ENCODE data around the gene PHIP. TPM values are rescaled to one million over a fixed set of nuclear protein-coding genes. Genes with fewer than 3 reads are reported as not detected.

The PHIP gene
- total and polyA plus RNA-seq, 9 of the 15 experiments (the other 6 are each of a cell fraction or from before 2014, with no cell fraction given): 8.1 to 36.3 (median 16.5) TPM

DNA sequence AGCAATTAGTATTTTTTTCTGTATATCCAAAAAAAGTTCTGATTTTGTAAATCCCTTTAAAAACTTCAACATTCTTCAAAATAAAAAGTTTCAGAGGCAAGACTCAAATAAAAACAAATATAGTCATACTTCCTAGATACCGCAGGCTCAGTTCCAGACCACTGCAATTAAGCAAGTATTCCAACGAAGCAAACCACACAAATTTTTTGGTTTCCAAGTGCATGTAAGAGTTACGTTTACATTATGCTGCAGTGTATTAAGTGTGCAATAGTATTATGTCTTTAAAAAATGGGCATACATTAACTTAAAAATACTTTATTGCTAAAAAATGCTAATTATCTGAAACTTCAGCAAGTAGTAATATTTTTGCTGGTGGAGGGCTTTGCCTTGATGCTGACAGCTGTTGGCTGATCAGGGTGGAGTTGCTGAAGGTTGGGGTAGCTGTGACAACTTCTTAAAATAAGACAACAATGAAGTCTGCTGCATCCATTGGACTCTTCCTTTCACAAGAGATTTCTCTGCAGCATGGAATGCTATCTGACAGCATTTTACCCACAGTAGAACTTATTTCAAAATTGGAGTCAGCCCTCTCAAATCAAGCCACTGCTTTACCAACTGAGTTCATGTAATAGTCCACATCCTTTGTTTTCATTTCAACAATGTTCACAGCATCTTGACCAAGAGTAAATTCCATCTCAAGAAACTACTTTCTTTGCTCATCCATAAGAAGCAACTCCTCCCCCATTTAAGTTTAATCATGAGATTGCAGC, 46.0 kb downstream of the PHIP start (continued):
- TF ChIP-seq, protein P1, sequence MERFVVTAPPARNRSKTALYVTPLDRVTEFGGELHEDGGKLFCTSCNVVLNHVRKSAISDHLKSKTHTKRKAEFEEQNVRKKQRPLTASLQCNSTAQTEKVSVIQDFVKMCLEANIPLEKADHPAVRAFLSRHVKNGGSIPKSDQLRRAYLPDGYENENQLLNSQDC (CRISPR knock-in tag; IDR thresholded peaks at IDR 0.05): no peak
- TF ChIP-seq ZNF165 (CRISPR knock-in tag; IDR thresholded peaks at IDR 0.05; ENCODE audit: borderline replicate concordance) (no peak), ARID2 (IDR thresholded peaks at IDR 0.05) (no peak), ZNF232 (CRISPR knock-in tag; IDR thresholded peaks at IDR 0.05) (no peak), STAG1 (CRISPR knock-in tag; IDR thresholded peaks at IDR 0.05; ENCODE audit: borderline replicate concordance) (no peak), PCBP1 (IDR thresholded peaks at IDR 0.05; ENCODE audit: low read depth, low read length, poor library complexity, severe bottlenecking) (no peak), BHLHE40 (IDR thresholded peaks at IDR 0.05; ENCODE audit: low read length) (no peak)

DNA sequence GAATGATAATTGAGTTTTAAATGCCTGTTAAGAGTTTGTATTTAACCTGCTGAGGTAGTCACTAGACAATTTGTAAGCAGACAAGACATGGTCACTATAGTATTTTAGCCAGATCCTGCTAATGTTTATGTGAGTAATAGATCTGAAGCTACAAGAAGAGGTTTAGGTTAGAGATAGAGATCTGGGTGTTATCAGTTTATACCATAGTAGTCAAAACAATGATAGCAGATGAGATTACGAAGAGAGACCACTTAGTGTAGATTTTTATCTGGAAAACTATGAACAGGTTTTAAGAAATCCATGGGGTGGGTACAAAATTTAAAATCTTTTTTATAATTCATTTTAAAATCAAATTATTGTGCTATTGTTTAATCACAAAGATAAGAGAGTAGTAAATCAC, 47.5 kb downstream of the PHIP start:
- ATAC-seq: no peak
- in situ Hi-C loops (cut with MboI): no loop called here
- Histone ChIP-seq H3K27me3 (ENCODE audit: control insufficient read depth in 2 of 2, insufficient read depth in 2 of 2, low read length in 2 of 2) (no peaks in the 10 kb centered on the region), H3K9ac (ENCODE audit: insufficient read depth in 1 of 2, low read depth in 2 of 2, low read length in 2 of 2) (no peak overlapping the region), H3K4me2 (ENCODE audit: insufficient read depth, low read length) (no peak overlapping the region), H4K20me1 (replicated peaks; ENCODE audit: control insufficient read depth, insufficient read depth, low read length) (no peaks in the 10 kb centered on the region), H3K79me2 (ENCODE audit: control insufficient read depth, insufficient read depth, low read length) (peaks cover 87% of the 10 kb centered on the region), H2AFZ (ENCODE audit: low read depth, low read length) (no peak overlapping the region), H3K9me1 (ENCODE audit: control insufficient read depth, insufficient read depth, low read length) (no peaks in the 10 kb centered on the region), H3K4me1 (replicated peaks in 1 of 2; ENCODE audit: control insufficient read depth in 2 of 2, insufficient read depth in 2 of 2, low read length in 2 of 2) (no peaks in the 10 kb centered on the region; a peak in 2 of 5 replicates), H3K36me3 (ENCODE audit: control insufficient read depth, insufficient read depth, low read length) (peaks cover 71% of the 10 kb centered on the region; the same call in 2 of the 3 replicates), H3K4me3 (no peak overlapping the region), H3K27ac (ENCODE audit: extremely low read depth, low read depth, low read length) (no peak overlapping the region), H3K9me3 (replicated peaks; ENCODE audit: control insufficient read depth, insufficient read depth, low read depth, low read length) (no peaks in the 10 kb centered on the region)
- ChIA-PET CTCF (ENCODE audit: low intra/inter-chr PET ratio) (no interaction called here), POLR2A (interaction anchor here (1.0 kb wide), 1 partner anchor 8 kb away, joined by 3 read pairs; no protein-coding TSS in a partner anchor)
- no peak for FAIRE-seq
- BruUV-seq (replicated peaks): no TSS peak
- 90% methylated on average over 1 of the region's 1 CpG for WGBS (ENCODE audit: insufficient coverage, low coverage, missing lambda C conversion rate)
- TF ChIP-seq RUNX1 (IDR thresholded peaks at IDR 0.05; ENCODE audit: low read depth) (no peak), SRF (CRISPR knock-in tag; IDR thresholded peaks at IDR 0.05) (no peak), FOXK2 (conservative IDR thresholded peaks at IDR 0.05 in 1 of 2, IDR thresholded peaks at IDR 0.05 in 1 of 2; ENCODE audit: low read depth in 2 of 2) (no peak), KAT8 (IDR thresholded peaks at IDR 0.05; ENCODE audit: low read depth) (no peak)
- TF ChIP-seq, protein P2, sequence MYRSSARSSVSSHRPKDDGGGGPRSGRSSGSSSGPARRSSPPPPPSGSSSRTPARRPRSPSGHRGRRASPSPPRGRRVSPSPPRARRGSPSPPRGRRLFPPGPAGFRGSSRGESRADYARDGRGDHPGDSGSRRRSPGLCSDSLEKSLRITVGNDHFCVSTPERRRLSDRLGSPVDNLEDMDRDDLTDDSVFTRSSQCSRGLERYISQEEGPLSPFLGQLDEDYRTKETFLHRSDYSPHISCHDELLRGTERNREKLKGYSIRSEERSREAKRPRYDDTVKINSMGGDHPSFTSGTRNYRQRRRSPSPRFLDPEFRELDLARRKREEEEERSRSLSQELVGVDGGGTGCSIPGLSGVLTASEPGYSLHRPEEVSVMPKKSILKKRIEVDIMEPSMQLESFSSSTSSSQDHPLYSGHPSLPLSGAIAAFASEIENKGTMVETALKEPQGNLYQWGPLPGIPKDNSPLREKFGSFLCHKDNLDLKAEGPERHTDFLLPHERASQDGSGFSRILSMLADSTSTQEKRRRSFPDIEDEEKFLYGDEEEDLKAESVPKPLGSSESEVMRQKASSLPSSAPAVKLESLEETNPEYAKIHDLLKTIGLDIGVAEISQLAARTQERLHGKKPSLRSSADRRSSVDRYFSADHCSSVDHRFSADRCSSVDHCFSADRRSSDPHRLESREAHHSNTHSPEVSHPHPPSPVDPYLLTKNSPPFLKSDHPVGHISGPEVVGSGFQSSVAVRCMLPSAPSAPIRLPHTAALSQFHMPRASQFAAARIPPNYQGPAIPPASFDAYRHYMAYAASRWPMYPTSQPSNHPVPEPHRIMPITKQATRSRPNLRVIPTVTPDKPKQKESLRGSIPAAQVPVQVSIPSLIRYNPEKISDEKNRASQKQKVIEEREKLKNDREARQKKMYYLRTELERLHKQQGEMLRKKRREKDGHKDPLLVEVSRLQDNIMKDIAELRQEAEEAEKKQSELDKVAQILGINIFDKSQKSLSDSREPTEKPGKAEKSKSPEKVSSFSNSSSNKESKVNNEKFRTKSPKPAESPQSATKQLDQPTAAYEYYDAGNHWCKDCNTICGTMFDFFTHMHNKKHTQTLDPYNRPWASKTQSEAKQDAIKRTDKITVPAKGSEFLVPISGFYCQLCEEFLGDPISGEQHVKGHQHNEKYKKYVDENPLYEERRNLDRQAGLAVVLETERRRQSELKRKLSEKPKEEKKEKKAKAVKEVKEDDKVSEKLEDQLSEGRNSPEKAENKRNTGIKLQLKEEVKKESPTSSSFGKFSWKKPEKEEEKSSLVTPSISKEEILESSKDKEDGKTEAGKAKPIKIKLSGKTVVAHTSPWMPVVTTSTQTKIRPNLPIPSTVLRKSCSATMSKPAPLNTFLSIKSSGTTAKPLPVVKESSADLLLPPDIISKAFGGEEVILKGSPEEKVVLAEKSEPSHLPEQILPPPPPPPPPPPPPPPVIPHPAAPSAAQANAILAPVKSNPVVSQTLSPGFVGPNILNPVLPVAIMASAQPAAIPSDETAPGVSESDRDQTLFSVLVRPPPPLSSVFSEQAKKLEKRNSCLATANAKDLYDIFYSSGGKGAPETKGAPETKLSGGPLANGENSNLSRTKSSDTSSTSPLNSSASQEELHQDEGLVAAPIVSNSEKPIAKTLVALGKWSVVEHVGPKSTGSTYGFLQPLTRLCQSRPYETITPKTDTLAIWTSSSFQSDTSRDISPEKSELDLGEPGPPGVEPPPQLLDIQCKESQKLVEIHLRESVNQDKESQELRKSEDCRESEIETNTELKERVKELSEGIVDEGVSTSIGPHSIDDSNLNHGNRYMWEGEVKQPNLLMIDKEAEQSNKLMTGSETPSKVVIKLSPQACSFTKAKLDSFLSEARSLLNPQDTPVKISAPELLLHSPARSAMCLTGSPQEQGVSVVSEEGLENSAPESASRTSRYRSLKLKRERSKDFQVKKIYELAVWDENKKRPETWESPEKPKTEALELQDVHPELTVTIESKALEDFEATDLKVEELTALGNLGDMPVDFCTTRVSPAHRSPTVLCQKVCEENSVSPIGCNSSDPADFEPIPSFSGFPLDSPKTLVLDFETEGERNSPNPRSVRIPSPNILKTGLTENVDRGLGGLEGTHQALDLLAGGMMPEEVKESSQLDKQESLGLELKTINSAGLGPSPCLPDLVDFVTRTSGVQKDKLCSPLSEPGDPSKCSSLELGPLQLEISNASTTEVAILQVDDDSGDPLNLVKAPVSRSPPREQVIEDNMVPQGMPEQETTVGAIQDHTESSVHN (IDR thresholded peaks at IDR 0.05; ENCODE audit: borderline replicate concordance in 1 of 2, low read depth in 1 of 2): no peak
- no peak for DNase-seq (ENCODE audit: extremely low read depth in 1 of 4, low spot score in 3 of 4)
- intact Hi-C loops (cut with micrococcal nuclease): no loop called here

Data from K562 (cell line).